ENCODE measurements around the gene RAB11FIP4.

Gene RAB11FIP4

GRCh38 chr17:31397256-31397939 lies 5.9 kb downstream of the RAB11FIP4 start:
- TF ChIP-seq CTCF (IDR thresholded peaks at IDR 0.05; ENCODE audit: extremely low read depth, insufficient read depth, missing control alignments), result no peak
- DNase-seq (ENCODE audit: low spot score), result no peak
- in situ Hi-C loops (cut with MboI; ENCODE audit: low pct_unique_long_range_greater_than_20kb, low sequenced_read_pairs, unreplicated experiment), result no loop called here

GRCh38 chr17:31398381-31399311 lies 7.2 kb downstream of the RAB11FIP4 start:
- DNase-seq (ENCODE audit: low spot score), result no peak
- in situ Hi-C loops (cut with MboI; ENCODE audit: low pct_unique_long_range_greater_than_20kb, low sequenced_read_pairs, unreplicated experiment), result no loop called here
- TF ChIP-seq CTCF (IDR thresholded peaks at IDR 0.05; ENCODE audit: extremely low read depth, insufficient read depth, missing control alignments), result no peak

- no peak for DNase-seq (ENCODE audit: low spot score)
- no peak for TF ChIP-seq CTCF (IDR thresholded peaks at IDR 0.05; ENCODE audit: extremely low read depth, insufficient read depth, missing control alignments)
- in situ Hi-C loops (cut with MboI; ENCODE audit: low pct_unique_long_range_greater_than_20kb, low sequenced_read_pairs, unreplicated experiment), result no loop called here
Observed at GRCh38 chr17:31400481-31400950, 9.0 kb downstream of the RAB11FIP4 start.

GRCh38 chr17:31401456-31402254 lies 10.2 kb downstream of the RAB11FIP4 start:
- no peak for TF ChIP-seq CTCF (IDR thresholded peaks at IDR 0.05; ENCODE audit: extremely low read depth, insufficient read depth, missing control alignments)
- no peak for DNase-seq (ENCODE audit: low spot score)
- in situ Hi-C loops (cut with MboI; ENCODE audit: low pct_unique_long_range_greater_than_20kb, low sequenced_read_pairs, unreplicated experiment), result no loop called here

- no peak for TF ChIP-seq CTCF (IDR thresholded peaks at IDR 0.05; ENCODE audit: extremely low read depth, insufficient read depth, missing control alignments)
- in situ Hi-C loops (cut with MboI; ENCODE audit: low pct_unique_long_range_greater_than_20kb, low sequenced_read_pairs, unreplicated experiment), result no loop called here
- no peak for DNase-seq (ENCODE audit: low spot score)
Observed at GRCh38 chr17:31404028-31404949, 12.8 kb downstream of the RAB11FIP4 start.
